HepG2 (cell line): ENCODE results near the gene PRUNE1. TPM values are rescaled to one million over a fixed set of nuclear protein-coding genes. Genes with fewer than 3 reads are reported as not detected.
A peak's percentile ranks its signal among the peaks of the same experiment; 100 is the strongest.

Experiments used
- ATAC-seq: fragments of 200-7000 bp; cut with Tn5 transposase; 3 replicates; pipeline ENCODE4 v1.9.1; 2020; ENCODE audit warnings: mild to moderate bottlenecking, moderate library complexity
- BruUV-seq: library from RNA; stranded (reverse); fragments of 400-500 nt; replicated peaks from 2 replicates; lab custom pipeline; 2021; lab: Mats Ljungman, UMichigan
- CTCF ChIA-PET: fragments of 300-600 bp; formaldehyde crosslinking; extraction: SDS; loops from one replicate; lab custom pipeline; 2021; ENCODE audit warnings: low total read pairs, inconsistent platforms, low intra/inter-chr PET ratio; lab: Yijun Ruan, JAX
- POLR2A ChIA-PET: fragments of 350-600 bp; sonication (Branson Sonifier 250); formaldehyde crosslinking; loops from one replicate; lab custom pipeline; 2020; ENCODE audit warnings: antibody characterized with exemption, inconsistent platforms; lab: Yijun Ruan, JAX
- DNase-seq: peaks from one replicate; pipeline ENCODE4 v3.0.0-alpha.2; 2015; ENCODE audit warnings: low spot score
- FAIRE-seq: peaks from 3 replicates; lab custom pipeline; 2011; peaks lifted over from hg19 to GRCh38; lab: Jason Lieb, UNC
- H2AFZ ChIP-seq: one replicate; pipeline ENCODE4 v1.6.1; 2011; ENCODE audit warnings: low read length, inconsistent platforms
- H3K27ac ChIP-seq: fragments of 300-600 bp; 3 replicates; pipeline ENCODE4 v1.8.0; 2011; ENCODE audit warnings: mixed run types, mild to moderate bottlenecking, mixed read lengths, low read length, inconsistent platforms; ENCODE audit not compliant: insufficient read depth; ENCODE audit errors: extremely low read length
- H3K27me3 ChIP-seq, 2 experiments: fragments of 200-600 bp in 1 of 2; 2 replicates in 1 of 2; 3 replicates in 1 of 2; pipeline versions ENCODE4 v1.6.0 to v1.8.0; 2011; ENCODE audit warnings: low read length in 2 of 2, mild to moderate bottlenecking in 2 of 2, moderate library complexity in 2 of 2, inconsistent platforms in 1 of 2; ENCODE audit not compliant: insufficient read depth in 2 of 2, control insufficient read depth in 1 of 2
- H3K36me3 ChIP-seq, 2 experiments: fragments of 200-600 bp in 1 of 2; replicated peaks in 1 of 2; 2 replicates in 1 of 2; 3 replicates in 1 of 2; pipeline versions ENCODE4 v1.5.1 to v1.8.0; 2011; ENCODE audit warnings: low read length in 2 of 2, inconsistent platforms in 1 of 2; ENCODE audit not compliant: insufficient read depth in 2 of 2, control insufficient read depth in 1 of 2
- H3K4me1 ChIP-seq: 2 replicates; pipeline ENCODE4 v1.5.1; 2012; ENCODE audit warnings: low read length, inconsistent platforms; ENCODE audit not compliant: insufficient read depth
- H3K4me2 ChIP-seq: 2 replicates; pipeline ENCODE4 v1.6.0; 2011; ENCODE audit warnings: low read depth, low read length, inconsistent platforms
- H3K4me3 ChIP-seq, 3 experiments: fragments of 200-600 bp in 1 of 3; sonication (generic), shearing (Covaris generic) in 1 of 3; replicated peaks in 1 of 3; 2 replicates each; pipeline ENCODE4 v1.5.1; 2011 to 2016; ENCODE audit warnings: low read length in 3 of 3, inconsistent platforms in 2 of 3, low read depth in 2 of 3, mild to moderate bottlenecking in 2 of 3, control low read depth in 1 of 3, mixed read lengths in 1 of 3; ENCODE audit not compliant: insufficient read depth in 1 of 3
- H3K79me2 ChIP-seq: one replicate; pipeline ENCODE4 v1.6.1; 2011; ENCODE audit warnings: low read length, inconsistent platforms; ENCODE audit not compliant: insufficient read depth
- H3K9ac ChIP-seq: 2 replicates; pipeline ENCODE4 v1.6.0; 2011; ENCODE audit warnings: mild to moderate bottlenecking, low read depth, low read length, inconsistent platforms; ENCODE audit not compliant: insufficient read depth
- H3K9me3 ChIP-seq: 2 replicates; pipeline ENCODE4 v1.5.1; 2012; ENCODE audit warnings: mild to moderate bottlenecking, low read length
- H4K20me1 ChIP-seq: 2 replicates; pipeline ENCODE4 v1.6.0; 2011; ENCODE audit warnings: inconsistent platforms, mild to moderate bottlenecking, low read length, moderate library complexity; ENCODE audit not compliant: insufficient read depth
- EP300 ChIP-seq, 3 experiments: sonication (generic) in 1 of 3; formaldehyde crosslinking in 1 of 3; IDR thresholded peaks; 2 replicates each; pipeline versions ENCODE4 v1.5.1 to v1.6.1; 2011 to 2020; ENCODE audit warnings: low read depth in 2 of 3, low read length in 2 of 3, borderline replicate concordance in 1 of 3, improper control_type of control experiment in 1 of 3, mild to moderate bottlenecking in 1 of 3, missing genetic modification reagents in 1 of 3, moderate library complexity in 1 of 3
- FOSL2 ChIP-seq: sonication (generic); formaldehyde crosslinking; IDR thresholded peaks from 2 replicates; pipeline ENCODE4 v1.4.0; 2020; ENCODE audit warnings: missing genetic modification reagents
- GATAD2A ChIP-seq: IDR thresholded peaks from 2 replicates; pipeline ENCODE4 v1.6.1; 2016
- HINFP ChIP-seq: sonication (generic); formaldehyde crosslinking; IDR thresholded peaks from 2 replicates; pipeline ENCODE4 v1.4.0; 2020; ENCODE audit warnings: low read depth, mild to moderate bottlenecking, missing genetic modification reagents
- LCORL ChIP-seq, 2 experiments: fragments of 450-650 bp in 1 of 2; sonication (generic) in 1 of 2; formaldehyde crosslinking in 1 of 2; IDR thresholded peaks; 2 replicates each; pipeline versions ENCODE4 v1.5.0 to v1.6.1; 2017 to 2020; ENCODE audit warnings: antibody characterized with exemption in 1 of 2, missing genetic modification reagents in 1 of 2
- PHF5A ChIP-seq: IDR thresholded peaks from one replicate; pipeline ENCODE4 v1.6.1; 2018; ENCODE audit warnings: low read depth, missing genetic modification reagents; ENCODE audit not compliant: unreplicated experiment
- STAT5B ChIP-seq: sonication (generic); formaldehyde crosslinking; IDR thresholded peaks from 2 replicates; pipeline ENCODE4 v1.4.0; 2020; ENCODE audit warnings: missing genetic modification reagents
- TBX3 ChIP-seq: fragments of 450-650 bp; IDR thresholded peaks from 2 replicates; pipeline ENCODE4 v1.6.1; 2017; ENCODE audit warnings: antibody characterized with exemption, mild to moderate bottlenecking, inconsistent platforms, borderline replicate concordance
- TEAD3 ChIP-seq: optimal IDR thresholded peaks from 2 replicates; pipeline ENCODE3; 2016; ENCODE audit warnings: borderline replicate concordance
- TSC22D2 ChIP-seq: sonication (generic); formaldehyde crosslinking; IDR thresholded peaks from 2 replicates; pipeline ENCODE4 v1.5.1; 2020; ENCODE audit warnings: missing genetic modification reagents, mild to moderate bottlenecking, borderline replicate concordance
- ZBTB7A ChIP-seq: sonication (generic); formaldehyde crosslinking; IDR thresholded peaks from 2 replicates; pipeline ENCODE4 v1.8.0; 2022; ENCODE audit warnings: mild to moderate bottlenecking, missing genetic modification reagents
- ZBTB7B ChIP-seq: sonication (generic); formaldehyde crosslinking; IDR thresholded peaks from 2 replicates; pipeline ENCODE4 v1.4.0; 2020; ENCODE audit warnings: missing genetic modification reagents
- ZFP36L1 ChIP-seq: sonication (generic); formaldehyde crosslinking; IDR thresholded peaks from 2 replicates; pipeline ENCODE4 v1.8.0; 2022; ENCODE audit warnings: mild to moderate bottlenecking, missing genetic modification reagents, moderate library complexity
- ZNF274 ChIP-seq: sonication (generic); formaldehyde crosslinking; IDR thresholded peaks from 2 replicates; pipeline ENCODE4 v1.5.1; 2020; ENCODE audit warnings: mild to moderate bottlenecking, missing genetic modification reagents
- ZNF33A ChIP-seq: sonication (generic); formaldehyde crosslinking; IDR thresholded peaks from 2 replicates; pipeline ENCODE4 v1.5.1; 2020; ENCODE audit warnings: missing genetic modification reagents, mild to moderate bottlenecking, moderate library complexity, borderline replicate concordance
- ZNF687 ChIP-seq: sonication (generic); formaldehyde crosslinking; IDR thresholded peaks from 2 replicates; pipeline ENCODE4 v1.5.1; 2020; ENCODE audit warnings: mild to moderate bottlenecking, missing genetic modification reagents, moderate library complexity
- ZNF749 ChIP-seq: sonication (generic); formaldehyde crosslinking; IDR thresholded peaks from 2 replicates; pipeline ENCODE4 v1.8.0; 2022; ENCODE audit warnings: mild to moderate bottlenecking, missing genetic modification reagents, moderate library complexity, borderline replicate concordance
- ZNF790 ChIP-seq: sonication (generic); formaldehyde crosslinking; IDR thresholded peaks from 2 replicates; pipeline ENCODE4 v1.8.0; 2022; ENCODE audit warnings: missing genetic modification reagents, mild to moderate bottlenecking, borderline replicate concordance
- WGBS: methylation state at CpG from one replicate; pipeline ENCODE4 v1.1.6; 2017; ENCODE audit warnings: low lambda C conversion rate; 5-methylcytosine and 5-hydroxymethylcytosine counted together
- in situ Hi-C: cut with HindIII; loops from 2 replicates; pipeline ENCODE4 v1.10.0; 2017; ENCODE audit warnings: low pct_unique_long_range_greater_than_20kb; ENCODE audit not compliant: extremely low pct_ligation_motif_present
- intact Hi-C: fragments of 100-400 bp; cut with micrococcal nuclease; formaldehyde crosslinking; loops from one replicate; pipeline ENCODE4 v1.10.0; 2022; ENCODE audit not compliant: unreplicated experiment
- polyA plus RNA-seq, 8 experiments: library from polyadenylated mRNA; depleted of rRNA in 3 of 8; stranded (reverse) in 7 of 8; unstranded in 1 of 8; fragments of >200 nt; fragmentation: Illumina TruSeq in 4 of 8; extraction: Trizol in 4 of 8; gene quantifications; 2 replicates each; pipeline versions ENCODE4 v1.2.1 to v1.2.3, GENCODE V29; 2011 to 2016; ENCODE audit warnings: low read depth in 4 of 8, missing spikeins in 1 of 8, mixed read lengths in 1 of 8; ENCODE audit not compliant: insufficient read depth in 1 of 8
- total RNA-seq, 5 experiments: library from RNA; depleted of rRNA; stranded (reverse); fragments of >200 nt; fragmentation: Illumina TruSeq; extraction: Trizol; gene quantifications; 2 replicates each; pipeline ENCODE4 v1.2.3, GENCODE V29; 2016; ENCODE audit warnings: low read depth in 1 of 5

The PRUNE1 gene
- total and polyA plus RNA-seq, 2 of the 13 experiments (the other 11 are each of a cell fraction or from before 2014, with no cell fraction given): 19.0 to 31.9 TPM

DNA sequence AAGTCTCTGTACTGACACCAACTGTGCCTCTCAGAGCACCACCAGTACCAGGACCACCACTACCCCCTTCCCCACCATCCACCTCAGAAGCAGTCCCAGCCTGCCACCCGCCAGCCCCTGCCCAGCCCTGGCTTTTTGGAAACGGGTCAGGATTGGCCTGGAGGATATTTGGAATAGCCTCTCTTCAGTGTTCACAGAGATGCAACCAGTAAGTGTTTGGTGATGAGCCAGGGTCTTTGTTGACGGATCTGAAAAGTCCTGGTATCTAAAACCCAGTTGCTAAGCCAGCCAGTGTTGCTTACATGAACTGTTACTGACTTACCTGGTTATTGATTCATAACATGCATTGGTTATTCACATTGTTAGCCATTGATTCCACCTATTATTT lies 40.4 kb downstream of the PRUNE1 start:
- H3K4me3 ChIP-seq: peak overlapping the region; percentile 75 to 79 (median 77); a peak in 5 of 6 replicates
- peak overlapping the region; percentile 70 for H3K9ac ChIP-seq
- no peaks in the 10 kb centered on the region for H3K79me2 ChIP-seq
- intact Hi-C loops: loop anchor here (1.0 to 5.0 kb wide), 2 partner anchors 24 to 41 kb away; partner anchors contain the start of genes MINDY1 and PRUNE1
- CTCF ChIA-PET: interaction anchor here (1.5 to 1.8 kb wide), 2 partner anchors 24 to 69 kb away, joined by 5 to 6 read pairs; no protein-coding TSS in a partner anchor
- POLR2A ChIA-PET: interaction anchor here (1.0 to 4.1 kb wide), 8 partner anchors 10 to 233 kb away, joined by 3 to 23 read pairs (median 4); partner anchors contain the start of genes ANXA9, CDC42SE1, MINDY1 and MLLT11
- in situ Hi-C loops: no loop called here
- peaks cover 41% of the 10 kb centered on the region for H3K4me1 ChIP-seq
- peak; percentile 67 for FAIRE-seq
- H3K36me3 ChIP-seq: 0 out of 5 replicates have a peak, but pooled peaks cover 0 to 7% of the 10 kb centered on the region in 2 experiments
- H3K9me3 ChIP-seq: no peaks in the 10 kb centered on the region
- no peak for ATAC-seq
- no peak for DNase-seq
- peak overlapping the region; percentile 91 for H3K4me2 ChIP-seq
- H3K27me3 ChIP-seq: no peaks in the 10 kb centered on the region
- 34% methylated on average over 3 of the region's 3 CpGs for WGBS
- H2AFZ ChIP-seq: no peak overlapping the region
- BruUV-seq: no TSS peak
- no peak overlapping the region for H3K27ac ChIP-seq
- no peaks in the 10 kb centered on the region for H4K20me1 ChIP-seq
- 0 out of 2 replicates have a peak, but pooled peaks have one; percentile 0 for TF ChIP-seq FOSL2 (CRISPR knock-in tag)
- 0 out of 2 replicates have a peak, but pooled peaks have one; percentile 8 for TF ChIP-seq STAT5B (CRISPR knock-in tag)
- 0 out of 2 replicates have a peak, but pooled peaks have one; percentile 43 for TF ChIP-seq ZNF687
- no peak for TF ChIP-seq TBX3
- TF ChIP-seq EP300 (IDR thresholded peaks at IDR 0.05; ENCODE audit: low read depth in 2 of 2, low read length in 2 of 2): no peak
- no peak for TF ChIP-seq EP300 (CRISPR knock-in tag; IDR thresholded peaks at IDR 0.05; ENCODE audit: borderline replicate concordance)
- TF ChIP-seq ZNF274: no peak
- peak; percentile 33 for TF ChIP-seq PHF5A (CRISPR knock-in tag)
- TF ChIP-seq ZNF790: no peak
- TF ChIP-seq ZNF33A (CRISPR knock-in tag): no peak
- peak; percentile 19; the same call in 1 of the 2 replicates for TF ChIP-seq GATAD2A (CRISPR knock-in tag)
- peak; percentile 61 for TF ChIP-seq TEAD3 (CRISPR knock-in tag)
- TF ChIP-seq ZFP36L1 (CRISPR knock-in tag): 0 out of 2 replicates have a peak, but pooled peaks have one; percentile 10
- 0 out of 2 replicates have a peak, but pooled peaks have one; percentile 76 for TF ChIP-seq ZBTB7B (CRISPR knock-in tag)
- TF ChIP-seq ZNF749 (CRISPR knock-in tag): 0 out of 2 replicates have a peak, but pooled peaks have one; percentile 16
- TF ChIP-seq ZBTB7A: 0 out of 2 replicates have a peak, but pooled peaks have one; percentile 2
- 0 out of 2 replicates have a peak, but pooled peaks have one; percentile 22 for TF ChIP-seq HINFP (CRISPR knock-in tag)
- peak; percentile 72; the same call in 1 of the 2 replicates for TF ChIP-seq TSC22D2 (CRISPR knock-in tag)
- no peak for TF ChIP-seq LCORL (IDR thresholded peaks at IDR 0.05)
- TF ChIP-seq LCORL (CRISPR knock-in tag; IDR thresholded peaks at IDR 0.05): 0 out of 2 replicates have a peak, but pooled peaks have one; percentile 74
